Stimulated activated CD8-positive, alpha-beta memory T cell treated with anti-CD3 and anti-CD28 coated beads, Interleukin-2, amount 100 ng/mL, for 48 hours (primary cell): Measurements from ENCODE around the gene TPX2.
"Not testable (repeated sequence)": the region's sequence is repeated elsewhere in the genome, so short reads cannot be mapped to it uniquely, and the experiment has no call there.

Experiments used
- DNase-seq, 2 donors: peaks; one replicate each; pipeline ENCODE4 v3.0.0-alpha.2; 2020; ENCODE audit warnings: low read depth in 2 of 2

The TPX2 gene

GRCh38 chr20:31720486-31721407 lies 18.3 kb upstream of the TPX2 start:
- peak in 1 of 2 donors; percentile 29 for DNase-seq

DNA sequence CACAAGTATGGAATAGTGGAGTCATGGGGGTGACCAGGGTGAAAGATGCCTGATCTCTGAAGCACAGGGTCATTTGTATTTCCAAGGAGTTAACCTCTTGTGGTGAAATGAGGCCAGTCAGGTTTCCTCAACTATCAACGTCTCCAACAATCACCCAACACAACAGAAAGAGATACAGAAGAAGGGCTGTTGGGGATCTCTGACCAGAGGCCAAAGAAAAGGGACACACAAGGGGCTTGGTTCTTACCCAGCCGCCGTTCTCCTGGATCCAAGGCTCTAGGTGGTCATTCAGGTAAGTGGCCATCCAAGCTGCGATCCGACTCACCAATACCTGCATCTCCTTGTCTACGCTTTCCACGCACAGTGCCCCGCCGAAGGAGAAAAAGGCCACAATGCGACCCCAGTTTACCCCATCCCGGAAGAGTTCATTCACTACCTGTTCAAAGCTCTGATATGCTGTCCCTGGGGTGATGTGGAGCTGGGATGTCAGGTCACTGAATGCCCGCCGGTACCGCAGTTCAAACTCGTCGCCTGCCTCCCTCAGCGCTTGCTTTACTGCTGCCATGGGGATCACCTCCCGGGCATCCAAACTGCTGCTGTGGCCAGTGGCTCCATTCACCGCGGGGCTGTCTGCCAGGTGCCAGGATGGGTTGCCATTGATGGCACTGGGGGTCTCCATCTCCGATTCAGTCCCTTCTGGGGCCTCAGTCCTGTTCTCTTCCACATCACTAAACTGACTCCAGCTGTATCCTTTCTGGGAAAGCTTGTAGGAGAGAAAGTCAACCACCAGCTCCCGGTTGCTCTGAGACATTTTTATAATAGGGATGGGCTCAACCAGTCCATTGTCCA lies 17.5 kb upstream of the TPX2 start:
- no peak for DNase-seq

DNA sequence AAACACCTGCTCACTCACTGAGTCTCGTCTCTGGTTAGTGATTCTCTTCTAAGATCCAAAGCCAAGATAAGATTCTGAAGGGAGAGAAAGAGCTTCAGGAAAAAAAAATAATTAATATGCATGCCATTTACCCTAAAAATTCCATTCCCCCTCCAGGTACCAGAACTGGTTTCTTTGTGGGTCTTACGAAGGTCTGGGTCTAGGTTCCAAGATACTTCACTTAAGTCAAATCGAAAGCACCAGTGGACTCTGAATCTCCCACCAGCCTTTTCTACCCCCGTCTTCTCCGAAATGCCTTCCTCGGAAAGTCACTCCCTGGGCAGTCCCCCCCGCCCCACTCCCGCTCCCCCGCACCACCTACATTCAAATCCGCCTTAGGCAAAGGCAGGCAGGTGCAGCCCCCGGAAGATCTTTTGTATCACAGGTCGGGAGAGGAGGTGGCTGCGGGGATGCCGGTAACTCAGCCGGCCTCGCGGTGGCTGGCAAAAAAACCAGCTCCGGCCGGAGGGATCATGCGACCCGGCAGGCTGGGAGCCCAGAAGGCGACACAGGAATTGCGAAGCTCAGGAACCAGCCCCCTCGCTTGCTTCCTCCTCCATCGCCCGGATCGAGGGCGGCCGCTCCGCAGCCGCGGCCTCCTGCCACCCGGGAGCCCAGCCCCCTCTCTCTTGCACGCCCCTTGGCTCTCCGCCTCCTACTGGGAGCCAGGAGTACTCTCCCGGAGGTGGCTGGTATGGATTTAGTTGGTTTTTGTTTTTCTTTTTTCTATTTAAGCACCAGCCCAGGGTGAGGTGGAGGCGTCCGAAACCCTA lies 16.6 kb upstream of the TPX2 start, which contains the start of gene BCL2L1:
TSS of gene BCL2L1 (minus strand) at position 612 of the 812 bp plus-strand sequence. CDS start 650 bp downstream, outside the sequence.
- DNase-seq = peak; percentile 73 to 77

DNA sequence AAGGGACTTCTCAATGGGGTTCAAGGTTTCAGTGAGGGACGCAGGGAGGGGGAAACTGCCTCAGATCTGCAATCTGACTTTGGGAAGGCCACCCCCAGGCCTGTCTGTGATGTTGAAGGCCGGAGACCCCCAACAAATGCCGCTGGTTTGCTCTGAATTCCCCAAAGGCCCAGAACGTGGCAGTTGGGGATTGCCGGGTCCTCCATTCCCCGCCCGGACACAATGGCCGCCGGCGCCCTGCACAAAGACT lies 16.1 kb upstream of the TPX2 start:
- no peak for DNase-seq

GRCh38 chr20:31723319-31724078 lies 15.6 kb upstream of the TPX2 start:
- DNase-seq = peak; percentile 98

- no peak for DNase-seq
Measured at GRCh38 chr20:31731321-31731717, 7.8 kb upstream of the TPX2 start.

DNA sequence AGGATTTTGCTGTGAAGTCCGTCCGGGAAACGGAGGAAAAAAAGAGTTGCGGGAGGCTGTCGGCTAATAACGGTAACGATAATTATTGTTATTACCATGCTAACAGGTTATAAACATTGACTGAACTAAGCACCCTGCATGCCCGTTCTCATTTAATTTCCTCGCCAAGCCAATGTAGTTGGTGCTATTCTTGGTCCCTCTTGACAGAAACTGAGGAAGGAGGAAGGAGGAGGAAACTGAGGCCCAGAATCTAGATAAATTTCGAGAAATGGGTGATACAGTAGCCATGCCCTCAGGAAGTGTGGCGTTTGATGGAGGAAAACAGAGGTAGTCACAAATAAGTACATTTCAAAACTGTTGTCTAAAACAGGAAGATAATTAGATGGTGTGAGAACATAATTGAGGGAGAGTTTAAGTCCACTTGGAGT lies 474 bp downstream of the TPX2 start:
- no peak for DNase-seq

DNA sequence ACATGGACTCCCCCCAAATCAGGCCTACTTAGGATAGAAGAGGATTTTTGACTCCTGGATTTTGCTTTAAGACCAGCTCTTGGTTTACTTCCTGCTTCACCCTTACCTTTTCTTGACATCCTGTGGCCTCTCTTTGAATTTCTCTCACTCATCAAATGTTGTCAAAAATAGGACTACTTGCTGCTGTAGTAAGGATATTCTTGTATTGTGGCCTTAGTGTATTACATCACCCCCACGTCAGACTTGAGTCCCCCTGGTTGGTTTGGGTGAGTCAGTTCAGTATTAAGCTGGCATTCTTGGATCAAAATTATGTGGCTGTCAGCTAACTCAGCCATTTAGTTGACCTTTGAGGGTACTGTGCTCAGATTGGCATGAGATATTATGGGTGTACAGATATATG lies 1.1 kb downstream of the TPX2 start:
- no peak for DNase-seq

DNA sequence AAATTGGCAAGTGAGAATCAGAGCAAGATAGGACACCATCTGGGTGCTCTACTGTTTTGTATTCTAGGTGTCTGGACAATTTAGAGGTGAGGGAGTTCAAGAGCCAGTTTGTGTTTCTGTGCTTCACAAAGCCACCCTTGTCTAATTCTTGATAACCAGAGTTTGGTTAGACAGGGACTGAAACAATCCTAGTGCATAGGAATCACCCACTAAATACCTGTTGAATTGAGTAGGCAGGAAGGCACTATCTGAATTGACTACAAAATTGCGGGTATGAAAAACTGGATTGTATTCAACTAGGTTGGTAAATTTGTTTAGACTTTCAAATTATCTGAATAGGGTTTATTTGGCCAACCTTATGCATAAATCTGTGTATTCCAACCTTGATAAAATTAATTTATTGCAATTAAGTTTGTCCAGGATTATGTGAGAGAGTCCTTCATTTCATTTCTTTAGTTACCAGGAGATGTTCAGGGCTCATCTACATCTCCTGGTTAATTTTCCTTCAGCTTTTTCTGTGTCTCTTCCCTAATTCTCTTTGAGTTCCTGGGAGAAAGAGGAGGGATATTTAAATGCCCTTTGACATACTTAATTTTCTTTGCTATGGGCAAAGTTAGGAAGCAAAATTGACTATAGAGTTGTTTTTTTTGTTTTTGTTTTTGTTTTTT lies 1.7 kb downstream of the TPX2 start:
- DNase-seq = no peak

GRCh38 chr20:31746068-31746878 lies 7.2 kb downstream of the TPX2 start:
- DNase-seq = no peak

- not testable (repeated sequence) for DNase-seq
Measured at GRCh38 chr20:31747028-31747427, 7.9 kb downstream of the TPX2 start.

GRCh38 chr20:31747640-31748039 lies 8.6 kb downstream of the TPX2 start:
- no peak for DNase-seq

DNA sequence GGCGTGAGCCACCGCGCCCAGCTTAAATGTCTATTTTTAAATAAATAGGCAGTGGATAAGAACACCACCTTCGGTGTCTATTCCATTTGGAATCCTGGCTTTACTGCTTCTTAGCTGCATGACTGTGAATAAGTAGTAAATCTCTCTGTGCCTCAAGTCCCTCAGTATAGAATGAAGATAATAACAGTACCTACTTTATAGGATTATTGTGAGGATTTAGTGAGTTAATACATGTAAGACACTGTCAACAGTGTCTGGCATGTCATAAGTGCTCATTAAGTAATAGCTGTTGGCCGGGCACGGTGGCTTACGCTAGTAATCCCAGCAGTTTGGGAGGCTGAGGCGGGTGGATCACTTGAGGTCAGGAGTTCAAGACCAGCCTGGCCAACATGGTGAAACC lies 10.1 kb downstream of the TPX2 start:
- no peak for DNase-seq

GRCh38 chr20:31751126-31751525 lies 12.0 kb downstream of the TPX2 start:
- DNase-seq = no peak

DNA sequence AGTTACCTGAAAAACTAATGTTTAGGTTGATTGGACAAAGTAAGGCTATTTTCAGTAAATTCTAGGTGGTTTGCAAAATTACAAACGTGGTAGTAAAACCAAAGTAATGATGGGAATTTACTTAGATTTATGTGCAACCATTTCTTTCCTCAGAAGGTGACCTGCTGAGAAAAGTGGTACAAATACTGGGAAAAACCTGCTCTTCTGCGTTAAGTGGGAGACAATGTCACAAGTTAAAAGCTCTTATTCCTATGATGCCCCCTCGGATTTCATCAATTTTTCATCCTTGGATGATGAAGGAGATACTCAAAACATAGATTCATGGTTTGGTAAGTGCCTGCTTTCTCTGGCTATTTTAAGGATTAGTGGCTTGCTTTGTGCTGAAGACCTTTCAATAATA lies 18.2 kb downstream of the TPX2 start:
- no peak for DNase-seq

DNA sequence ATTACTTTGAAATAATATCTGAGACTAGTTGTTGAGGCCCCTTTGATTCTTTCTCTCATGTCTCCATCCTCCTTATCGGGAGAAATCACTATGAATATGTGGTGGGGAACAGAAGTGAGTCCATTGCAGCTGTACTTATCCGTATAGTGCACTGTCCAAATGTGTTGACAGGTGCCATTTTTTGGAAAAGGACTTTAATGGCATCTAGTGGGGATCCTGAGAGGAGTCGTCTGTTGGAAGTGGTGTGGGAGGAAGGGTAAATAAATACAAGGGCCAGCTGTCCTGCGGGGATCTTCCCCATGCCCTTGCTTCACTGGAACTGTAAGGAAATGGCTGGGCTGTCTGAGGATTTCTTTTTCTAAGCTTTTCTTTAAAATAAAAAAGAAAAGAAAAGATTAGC lies 19.4 kb downstream of the TPX2 start:
- no peak for DNase-seq

- no peak for DNase-seq
Measured at GRCh38 chr20:31758991-31759390, 19.9 kb downstream of the TPX2 start.

- no peak for DNase-seq
Measured at GRCh38 chr20:31759836-31760518, 20.9 kb downstream of the TPX2 start.

DNA sequence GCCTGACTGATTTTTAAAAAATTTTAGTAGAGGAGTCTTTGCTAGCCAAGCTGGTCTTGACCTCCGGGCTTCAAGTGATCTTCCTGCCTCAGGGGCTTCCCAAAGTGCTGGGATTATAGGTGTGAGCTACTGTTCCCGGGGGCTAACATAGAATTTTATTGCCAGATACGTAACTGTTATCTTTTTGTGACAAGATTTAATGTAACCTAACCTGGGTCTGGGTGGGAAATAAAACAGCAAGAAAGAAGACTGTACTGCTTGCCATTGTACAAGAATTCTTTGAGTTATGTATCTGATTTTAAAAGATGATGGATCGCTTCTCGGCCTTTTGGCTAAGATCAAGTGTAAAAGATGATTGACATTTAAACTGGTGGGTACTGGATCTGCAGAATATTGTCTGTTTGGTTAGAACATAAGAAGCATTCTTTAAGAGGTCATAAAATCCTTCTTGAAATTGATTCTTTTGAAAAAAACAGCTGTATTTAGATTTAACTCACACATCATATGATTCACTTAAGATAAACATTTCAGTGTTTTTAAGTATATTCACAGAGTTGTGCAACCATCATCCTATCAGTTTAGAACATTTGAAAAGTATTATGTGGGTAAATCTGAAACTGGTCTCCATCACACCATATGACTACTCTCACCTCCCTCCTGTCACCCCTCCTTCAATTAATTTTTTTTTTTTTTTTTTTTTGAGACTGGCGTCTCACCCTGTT lies 21.6 kb downstream of the TPX2 start:
- DNase-seq = no peak
